NB4 (cell line): ENCODE results near the gene CREB1.

Experiments
- CTCF ChIP-seq: IDR thresholded peaks from one replicate; pipeline ENCODE4 v1.5.1; 2012; ENCODE audit warnings: low read depth, low read length
- MAX ChIP-seq: IDR thresholded peaks from 2 replicates; pipeline ENCODE4 v1.6.1; 2011; ENCODE audit warnings: low read depth, low read length
- MYC ChIP-seq: IDR thresholded peaks from 2 replicates; pipeline ENCODE4 v1.6.1; 2011; ENCODE audit warnings: low read depth, low read length
- POLR2A ChIP-seq: IDR thresholded peaks from 2 replicates; pipeline ENCODE4 v1.6.1; 2011; ENCODE audit warnings: mild to moderate bottlenecking; ENCODE audit not compliant: insufficient read length; ENCODE audit errors: extremely low read depth

- TF ChIP-seq CTCF (no peak), POLR2A (no peak), MYC (no peak), MAX (no peak)
These were observed 23.3 kb upstream of the CREB1 start for GRCh38 chr2:207506426-207506825.
